ENCODE measurements around the gene KRTAP5-11. TPM values are rescaled to one million over a fixed set of nuclear protein-coding genes. Genes with fewer than 3 reads are reported as not detected.

KRTAP5-11 gene
- total and polyA plus RNA-seq, 2 of the 4 experiments (the other 2 are of a cell fraction): not detected

DNA sequence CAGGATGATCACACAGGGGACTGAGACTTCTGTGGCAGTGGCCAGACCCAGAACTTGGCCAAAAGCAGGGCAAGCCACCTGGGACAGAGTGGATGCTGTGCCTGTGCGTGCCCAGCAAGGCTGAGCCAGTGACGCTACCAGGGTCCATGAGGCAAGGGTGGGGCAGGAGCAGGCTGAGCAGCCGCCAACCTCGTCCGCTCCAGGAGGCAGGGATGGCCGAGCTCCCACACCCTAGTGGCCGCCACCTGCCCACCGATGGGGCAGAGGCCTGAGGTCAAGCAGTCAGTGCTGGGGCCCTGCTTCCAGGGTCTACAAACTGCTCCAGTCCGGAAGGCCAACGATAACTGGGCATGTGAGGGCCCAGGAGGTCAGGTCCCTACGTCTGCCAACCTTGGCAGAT lies 27.2 kb downstream of the KRTAP5-11 start:
- ATAC-seq (ENCODE audit: low read depth): no peak
- in situ Hi-C loops (cut with MboI; ENCODE audit: low sequenced_read_pairs) (no loop called here), intact Hi-C loops (cut with micrococcal nuclease) (no loop called here), dilution Hi-C loops (cut with HindIII; ENCODE audit: low sequenced_read_pairs, unreplicated experiment) (no loop called here)
- H3K56ac ChIP-seq (ENCODE audit: extremely low read depth, insufficient read depth, low read length): no peak overlapping the region
- H4K20me1 ChIP-seq (ENCODE audit: insufficient read depth, low read length): no peaks in the 10 kb centered on the region
- no peak overlapping the region for H3K9ac ChIP-seq (ENCODE audit: low read depth, low read length)
- H3K79me1 ChIP-seq (ENCODE audit: low read depth in 1 of 2, low read length in 2 of 2): no peaks in the 10 kb centered on the region
- BruUV-seq (replicated peaks): no TSS peak
- no peak overlapping the region for H4K8ac ChIP-seq (ENCODE audit: low read depth in 2 of 2, low read length in 2 of 2)
- H2BK15ac ChIP-seq (ENCODE audit: low read depth, low read length): no peak overlapping the region
- 82% methylated on average over 10 of the region's 11 CpGs; no CpG with 5 or more reads in 1 of the 2 experiments for WGBS, 2 experiments (ENCODE audit: extremely low coverage in 2 of 2, insufficient read length in 1 of 2)
- no peak overlapping the region for H2AK9ac ChIP-seq (replicated peaks; ENCODE audit: low read depth, low read length, poor library complexity)
- H3K27ac ChIP-seq (ENCODE audit: insufficient read depth, low read length): no peak overlapping the region
- no peak for DNase-seq
- CTCF ChIA-PET: no interaction called here
- H4K5ac ChIP-seq (ENCODE audit: low read depth, low read length): no peak overlapping the region
- no peak overlapping the region for H2AFZ ChIP-seq (replicated peaks; ENCODE audit: low read length, poor library complexity)
- no peaks in the 10 kb centered on the region for H3K4me1 ChIP-seq (ENCODE audit: control insufficient read depth, insufficient read depth, low read length)
- no peak overlapping the region for H2BK5ac ChIP-seq (ENCODE audit: low read depth, low read length, poor library complexity, severe bottlenecking)
- H3K9me1 ChIP-seq (ENCODE audit: insufficient read depth, low read length): no peaks in the 10 kb centered on the region
- H3K14ac ChIP-seq (replicated peaks; ENCODE audit: low read depth, low read length): no peak overlapping the region
- H2AK5ac ChIP-seq (ENCODE audit: low read depth, low read length): no peak overlapping the region
- no peak for TF ChIP-seq RAD21 (IDR thresholded peaks at IDR 0.05; ENCODE audit: low read length)
- no peak for TF ChIP-seq RCOR1 (IDR thresholded peaks at IDR 0.05; ENCODE audit: insufficient replicate concordance, low read length)
- no peak for TF ChIP-seq CHD1 (IDR thresholded peaks at IDR 0.05; ENCODE audit: low read depth, low read length)
- TF ChIP-seq, protein P1, sequence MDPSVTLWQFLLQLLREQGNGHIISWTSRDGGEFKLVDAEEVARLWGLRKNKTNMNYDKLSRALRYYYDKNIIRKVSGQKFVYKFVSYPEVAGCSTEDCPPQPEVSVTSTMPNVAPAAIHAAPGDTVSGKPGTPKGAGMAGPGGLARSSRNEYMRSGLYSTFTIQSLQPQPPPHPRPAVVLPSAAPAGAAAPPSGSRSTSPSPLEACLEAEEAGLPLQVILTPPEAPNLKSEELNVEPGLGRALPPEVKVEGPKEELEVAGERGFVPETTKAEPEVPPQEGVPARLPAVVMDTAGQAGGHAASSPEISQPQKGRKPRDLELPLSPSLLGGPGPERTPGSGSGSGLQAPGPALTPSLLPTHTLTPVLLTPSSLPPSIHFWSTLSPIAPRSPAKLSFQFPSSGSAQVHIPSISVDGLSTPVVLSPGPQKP (IDR thresholded peaks at IDR 0.05; ENCODE audit: borderline replicate concordance, low read depth, low read length): no peak
- TF ChIP-seq, protein P2, sequence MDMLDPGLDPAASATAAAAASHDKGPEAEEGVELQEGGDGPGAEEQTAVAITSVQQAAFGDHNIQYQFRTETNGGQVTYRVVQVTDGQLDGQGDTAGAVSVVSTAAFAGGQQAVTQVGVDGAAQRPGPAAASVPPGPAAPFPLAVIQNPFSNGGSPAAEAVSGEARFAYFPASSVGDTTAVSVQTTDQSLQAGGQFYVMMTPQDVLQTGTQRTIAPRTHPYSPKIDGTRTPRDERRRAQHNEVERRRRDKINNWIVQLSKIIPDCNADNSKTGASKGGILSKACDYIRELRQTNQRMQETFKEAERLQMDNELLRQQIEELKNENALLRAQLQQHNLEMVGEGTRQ (IDR thresholded peaks at IDR 0.05; ENCODE audit: low read depth, low read length): no peak
- H3K27me3 ChIP-seq (ENCODE audit: control insufficient read depth, insufficient read depth, low read length): 0 out of 2 replicates have a peak, but pooled peaks cover 3% of the 10 kb centered on the region
- no peak overlapping the region for H3K4me3 ChIP-seq (ENCODE audit: insufficient read depth, low read depth, low read length)
- no peak overlapping the region for H3K4me2 ChIP-seq (ENCODE audit: low read depth, low read length)
- H2BK20ac ChIP-seq (ENCODE audit: low read depth, low read length): no peak overlapping the region
- H3K9me3 ChIP-seq (ENCODE audit: control insufficient read depth, insufficient read depth, low read length): no peaks in the 10 kb centered on the region
- no peak overlapping the region for H4K91ac ChIP-seq (ENCODE audit: insufficient read depth, low read depth, low read length)
- H3K18ac ChIP-seq (ENCODE audit: low read depth, low read length): no peak overlapping the region
- H3K36me3 ChIP-seq (ENCODE audit: control insufficient read depth, insufficient read depth, low read length): no peaks in the 10 kb centered on the region
- H2BK120ac ChIP-seq (ENCODE audit: low read depth, low read length): no peak overlapping the region
- H3K23ac ChIP-seq (ENCODE audit: low read depth, low read length): no peak overlapping the region
- POLR2A ChIA-PET (ENCODE audit: unreplicated experiment): no interaction called here
- H3K4ac ChIP-seq (ENCODE audit: low read depth, low read length): no peak overlapping the region

Measured in IMR-90 (cell line).